ENCODE measurements around the gene IGFALS. TPM values are rescaled to one million over a fixed set of nuclear protein-coding genes. Genes with fewer than 3 reads are reported as not detected.

Gene IGFALS
- total and polyA plus RNA-seq, 2 donors (not counting 3 experiments of a cell fraction or from before 2014, with no cell fraction given): not detected

DNA sequence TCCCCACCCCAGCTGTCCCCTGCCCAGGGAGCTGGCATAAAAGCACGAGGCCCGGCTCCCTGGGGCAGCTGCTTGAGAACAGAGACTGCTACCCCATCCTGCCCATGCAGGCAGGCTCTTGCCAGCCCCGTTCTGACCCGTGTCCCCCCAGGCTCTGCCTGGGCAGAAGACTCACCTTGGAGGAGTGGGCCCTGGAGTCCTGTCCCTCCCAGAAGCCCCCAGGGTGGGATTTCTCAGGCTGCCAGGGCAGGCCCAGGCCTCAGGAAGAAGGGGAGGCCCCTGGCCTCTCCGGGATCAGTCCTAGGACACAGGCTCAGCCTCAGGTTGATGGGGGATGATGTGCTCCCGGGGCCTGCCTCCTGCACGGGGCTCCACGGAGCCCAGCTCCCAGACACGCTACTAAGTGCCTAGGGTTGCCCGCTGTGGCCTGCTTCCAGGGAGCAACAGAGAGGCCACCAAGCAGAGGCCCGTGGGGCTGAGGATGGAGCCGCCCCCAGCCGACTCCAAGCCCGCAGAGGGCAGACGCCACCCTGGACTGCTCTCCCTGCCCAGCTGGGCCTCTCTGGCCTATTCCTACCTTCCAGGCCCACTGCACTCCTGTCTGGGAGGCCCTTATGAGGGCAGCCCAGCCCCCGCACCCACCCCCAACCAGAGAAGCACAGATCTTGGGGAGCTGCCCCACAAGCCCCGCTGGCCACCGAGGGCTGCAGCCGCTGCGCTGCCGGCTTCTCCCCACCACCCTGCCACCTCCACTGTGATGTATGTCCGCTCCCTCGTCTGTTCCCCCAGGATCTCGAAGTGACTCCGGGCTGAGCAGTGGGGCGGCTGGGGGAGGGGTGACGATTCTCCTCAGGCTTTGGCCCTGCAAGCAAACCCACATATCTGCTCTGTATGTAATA lies 23.9 kb downstream of the IGFALS start:
- H3K9me1 ChIP-seq (replicated peaks; ENCODE audit: control insufficient read depth, extremely low read depth, insufficient read depth, low read length): no peaks in the 10 kb centered on the region
- H3K4me1 ChIP-seq (ENCODE audit: control insufficient read depth, extremely low read depth, insufficient read depth, low read length): peaks cover 19% of the 10 kb centered on the region
- H3K9ac ChIP-seq (replicated peaks; ENCODE audit: extremely low read depth, insufficient read depth, low read length): no peak overlapping the region
- ChIA-PET CTCF (interaction anchor here (1.2 to 1.5 kb wide), 5 partner anchors 10 to 275 kb away, joined by 3 to 11 read pairs (median 5); partner anchors contain the start of gene MAPK8IP3), POLR2A (interaction anchor here (1.3 kb wide), 1 partner anchor 13 kb away, joined by 3 read pairs; the partner anchor contains the start of genes NUBP2 and SPSB3)
- H3K4me2 ChIP-seq (ENCODE audit: insufficient read depth, low read length): no peak overlapping the region
- TSS peak; percentile 7 for BruUV-seq (replicated peaks)
- H3K79me2 ChIP-seq (ENCODE audit: control insufficient read depth, insufficient read depth, low read length): peaks cover 16% of the 10 kb centered on the region
- no peak overlapping the region for H3K4me3 ChIP-seq (replicated peaks in 1 of 3; ENCODE audit: insufficient read depth in 1 of 3, low read depth in 1 of 3, low read length in 3 of 3)
- FAIRE-seq: no peak
- no peak overlapping the region for H2AFZ ChIP-seq (ENCODE audit: low read depth, low read length)
- no peak for DNase-seq (ENCODE audit: low read depth, low spot score)
- H4K20me1 ChIP-seq (replicated peaks; ENCODE audit: control insufficient read depth, extremely low read depth, insufficient read depth, low read length): no peaks in the 10 kb centered on the region
- no peaks in the 10 kb centered on the region for H3K27me3 ChIP-seq (ENCODE audit: control insufficient read depth in 2 of 2, insufficient read depth in 2 of 2, low read length in 2 of 2)
- TF ChIP-seq MYC (IDR thresholded peaks at IDR 0.05; ENCODE audit: low read depth, low read length): no peak
- no peak for TF ChIP-seq JUN (IDR thresholded peaks at IDR 0.05; ENCODE audit: borderline replicate concordance, insufficient read depth, insufficient read length, low read depth)
- TF ChIP-seq, protein P1, sequence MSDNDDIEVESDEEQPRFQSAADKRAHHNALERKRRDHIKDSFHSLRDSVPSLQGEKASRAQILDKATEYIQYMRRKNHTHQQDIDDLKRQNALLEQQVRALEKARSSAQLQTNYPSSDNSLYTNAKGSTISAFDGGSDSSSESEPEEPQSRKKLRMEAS (IDR thresholded peaks at IDR 0.05; ENCODE audit: insufficient read depth, insufficient read length): no peak
- TF ChIP-seq FOS (IDR thresholded peaks at IDR 0.05; ENCODE audit: borderline replicate concordance, insufficient read depth, low read length): no peak
- TF ChIP-seq GATA2 (IDR thresholded peaks at IDR 0.05; ENCODE audit: insufficient read depth, insufficient read length, low read depth, low read length): no peak
- TF ChIP-seq, protein P2, sequence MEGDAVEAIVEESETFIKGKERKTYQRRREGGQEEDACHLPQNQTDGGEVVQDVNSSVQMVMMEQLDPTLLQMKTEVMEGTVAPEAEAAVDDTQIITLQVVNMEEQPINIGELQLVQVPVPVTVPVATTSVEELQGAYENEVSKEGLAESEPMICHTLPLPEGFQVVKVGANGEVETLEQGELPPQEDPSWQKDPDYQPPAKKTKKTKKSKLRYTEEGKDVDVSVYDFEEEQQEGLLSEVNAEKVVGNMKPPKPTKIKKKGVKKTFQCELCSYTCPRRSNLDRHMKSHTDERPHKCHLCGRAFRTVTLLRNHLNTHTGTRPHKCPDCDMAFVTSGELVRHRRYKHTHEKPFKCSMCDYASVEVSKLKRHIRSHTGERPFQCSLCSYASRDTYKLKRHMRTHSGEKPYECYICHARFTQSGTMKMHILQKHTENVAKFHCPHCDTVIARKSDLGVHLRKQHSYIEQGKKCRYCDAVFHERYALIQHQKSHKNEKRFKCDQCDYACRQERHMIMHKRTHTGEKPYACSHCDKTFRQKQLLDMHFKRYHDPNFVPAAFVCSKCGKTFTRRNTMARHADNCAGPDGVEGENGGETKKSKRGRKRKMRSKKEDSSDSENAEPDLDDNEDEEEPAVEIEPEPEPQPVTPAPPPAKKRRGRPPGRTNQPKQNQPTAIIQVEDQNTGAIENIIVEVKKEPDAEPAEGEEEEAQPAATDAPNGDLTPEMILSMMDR (IDR thresholded peaks at IDR 0.05; ENCODE audit: extremely low read depth in 1 of 2, insufficient read depth in 1 of 2, low read depth in 1 of 2, low read length in 2 of 2): no peak
- TF ChIP-seq EZH2 (IDR thresholded peaks at IDR 0.05; ENCODE audit: borderline replicate concordance, low read depth, low read length, severe bottlenecking): no peak
- TF ChIP-seq POLR2A (IDR thresholded peaks at IDR 0.05; ENCODE audit: low read depth, low read length): no peak
- TF ChIP-seq POLR2AphosphoS5 (IDR thresholded peaks at IDR 0.05; ENCODE audit: insufficient read depth, low read depth, low read length): no peak
- dilution Hi-C loops (cut with MboI; ENCODE audit: extremely low pct_ligation_motif_present, low sequenced_read_pairs): no loop called here
- intact Hi-C loops (cut with micrococcal nuclease): no loop called here
- H3K9me3 ChIP-seq (replicated peaks; ENCODE audit: control insufficient read depth, insufficient read depth, low read length): no peaks in the 10 kb centered on the region
- H3K27ac ChIP-seq (ENCODE audit: insufficient read depth, low read depth, low read length): no peak overlapping the region
- H3K36me3 ChIP-seq (ENCODE audit: control insufficient read depth in 2 of 2, extremely low read depth in 1 of 2, insufficient read depth in 2 of 2, low read length in 2 of 2): peaks cover 3 to 34% of the 10 kb centered on the region in 2 experiments

Measured in endothelial cell of umbilical vein (primary cell).